Measurements from ENCODE around the gene RIPOR3.
"Not testable (repeated sequence)": the region's sequence is repeated elsewhere in the genome, so short reads cannot be mapped to it uniquely, and the experiment has no call there.

RIPOR3 gene

GRCh38 chr20:50547964-50548363 lies 143.4 kb downstream of the RIPOR3 start:
- DNase-seq = no peak

- DNase-seq = peak; percentile 30
Measured at GRCh38 chr20:50546729-50547314, 144.5 kb downstream of the RIPOR3 start.

- no peak for DNase-seq
Measured at GRCh38 chr20:50545126-50545525, 146.2 kb downstream of the RIPOR3 start.

GRCh38 chr20:50543326-50543725 lies 148.0 kb downstream of the RIPOR3 start:
- no peak for DNase-seq

- no peak for DNase-seq
Measured at GRCh38 chr20:50541606-50542041, 149.7 kb downstream of the RIPOR3 start.

GRCh38 chr20:50540620-50541605 lies 150.4 kb downstream of the RIPOR3 start:
- no peak for DNase-seq

- DNase-seq = not testable (repeated sequence)
Measured at GRCh38 chr20:50539798-50540197, 151.5 kb downstream of the RIPOR3 start.

- DNase-seq = no peak
Measured at GRCh38 chr20:50538276-50538675, 153.1 kb downstream of the RIPOR3 start.

GRCh38 chr20:50537546-50538201 lies 153.7 kb downstream of the RIPOR3 start:
- no peak for DNase-seq

- no peak for DNase-seq
Measured at GRCh38 chr20:50536333-50536732, 155.0 kb downstream of the RIPOR3 start.
